Tibial artery (tissue), 4 donors: Measurements from ENCODE around the gene FOXO6.

ENCODE experiments used
- DNase-seq, 2 donors: peaks; one replicate each; pipeline ENCODE4 v3.0.0-alpha.2; 2019
- H3K27ac ChIP-seq, 2 donors: fragments of 200-600 bp; sonication (generic) in 1 of 2; 1 replicate in 1 of 2; 2 replicates in 1 of 2; pipeline ENCODE4 v1.5.1; 2018 to 2019; ENCODE audit warnings: mild to moderate bottlenecking in 1 of 2
- H3K27me3 ChIP-seq, 2 donors: fragments of 200-600 bp; sonication (generic) in 1 of 2; one replicate each; pipeline versions ENCODE4 v1.5.1 to v1.6.0; 2016 to 2019
- H3K36me3 ChIP-seq, 3 donors: fragments of 200-600 bp; sonication (generic) in 2 of 3; one replicate each; pipeline ENCODE4 v1.5.1; 2016 to 2019; ENCODE audit warnings: mild to moderate bottlenecking in 2 of 3
- H3K4me1 ChIP-seq, 4 donors: fragments of 200-600 bp; sonication (generic) in 2 of 4; 1 replicate in 3 of 4; 2 replicates in 1 of 4; pipeline ENCODE4 v1.5.1; 2016 to 2019
- H3K4me3 ChIP-seq, 2 donors: fragments of 200-600 bp; sonication (generic) in 1 of 2; 1 replicate in 1 of 2; 2 replicates in 1 of 2; pipeline ENCODE4 v1.5.1; 2018 to 2019; ENCODE audit warnings: mild to moderate bottlenecking in 2 of 2
- H3K9me3 ChIP-seq, 3 donors: fragments of 200-600 bp; sonication (generic) in 1 of 3; one replicate each; pipeline ENCODE4 v1.5.1; 2016 to 2019
- intact Hi-C: fragments of 100-400 bp; cut with DNase I; formaldehyde crosslinking; loops from one replicate; pipeline ENCODE4 v1.15.0; 2023; ENCODE audit warnings: low total_unique reads
- TF ChIP-seq, protein P1 (sequence below), 2 experiments: fragments of 200-600 bp in 1 of 2; fragments of 450-650 bp in 1 of 2; IDR thresholded peaks; one replicate each; pipeline ENCODE4 v1.5.1; 2017 to 2019; ENCODE audit warnings: antibody characterized with exemption in 2 of 2, mild to moderate bottlenecking in 1 of 2, moderate library complexity in 1 of 2

FOXO6 gene

DNA sequence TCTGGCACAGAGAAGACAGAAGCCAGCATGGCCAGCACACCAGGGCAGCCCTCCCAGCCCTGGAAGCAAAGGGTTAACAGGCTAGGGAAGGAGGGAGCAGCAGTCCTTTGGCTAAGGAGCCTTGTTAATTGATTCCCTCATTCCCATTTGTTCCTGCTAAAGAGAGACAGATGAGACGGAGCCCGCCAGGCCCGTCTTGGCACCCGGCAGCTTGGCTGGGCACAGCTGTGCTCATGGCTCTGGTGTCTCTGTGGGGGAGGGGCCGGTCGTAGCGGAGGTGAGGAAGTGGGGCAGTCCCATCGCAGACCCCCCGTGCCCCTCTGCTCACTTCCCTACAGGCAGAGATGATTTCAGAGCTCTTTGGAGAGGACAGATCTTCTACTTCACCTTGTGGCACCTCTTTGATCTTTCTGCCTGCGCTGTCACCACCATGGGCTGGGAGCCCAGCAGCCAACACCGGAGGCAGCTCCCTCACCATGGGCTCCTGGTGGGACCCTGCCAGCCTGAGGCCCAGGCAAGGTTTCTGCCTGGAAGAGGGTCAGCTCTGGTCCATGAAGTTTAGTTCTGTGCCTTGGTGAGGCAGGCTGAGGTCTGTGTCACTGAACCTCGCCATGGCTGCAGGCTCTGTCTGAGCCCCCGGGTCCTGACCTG lies 38.0 kb downstream of the FOXO6 start:
- Histone ChIP-seq H3K36me3 (no peaks in the 10 kb centered on the region), H3K27me3 (peaks cover 0 to 6% of the 10 kb centered on the region in 2 donors), H3K4me3 (no peak overlapping the region), H3K27ac (no peak overlapping the region), H3K4me1 (peaks cover 0 to 11% (median 9%) of the 10 kb centered on the region in 4 donors), H3K9me3 (no peaks in the 10 kb centered on the region)
- DNase-seq, result no peak
- TF ChIP-seq, protein P1, sequence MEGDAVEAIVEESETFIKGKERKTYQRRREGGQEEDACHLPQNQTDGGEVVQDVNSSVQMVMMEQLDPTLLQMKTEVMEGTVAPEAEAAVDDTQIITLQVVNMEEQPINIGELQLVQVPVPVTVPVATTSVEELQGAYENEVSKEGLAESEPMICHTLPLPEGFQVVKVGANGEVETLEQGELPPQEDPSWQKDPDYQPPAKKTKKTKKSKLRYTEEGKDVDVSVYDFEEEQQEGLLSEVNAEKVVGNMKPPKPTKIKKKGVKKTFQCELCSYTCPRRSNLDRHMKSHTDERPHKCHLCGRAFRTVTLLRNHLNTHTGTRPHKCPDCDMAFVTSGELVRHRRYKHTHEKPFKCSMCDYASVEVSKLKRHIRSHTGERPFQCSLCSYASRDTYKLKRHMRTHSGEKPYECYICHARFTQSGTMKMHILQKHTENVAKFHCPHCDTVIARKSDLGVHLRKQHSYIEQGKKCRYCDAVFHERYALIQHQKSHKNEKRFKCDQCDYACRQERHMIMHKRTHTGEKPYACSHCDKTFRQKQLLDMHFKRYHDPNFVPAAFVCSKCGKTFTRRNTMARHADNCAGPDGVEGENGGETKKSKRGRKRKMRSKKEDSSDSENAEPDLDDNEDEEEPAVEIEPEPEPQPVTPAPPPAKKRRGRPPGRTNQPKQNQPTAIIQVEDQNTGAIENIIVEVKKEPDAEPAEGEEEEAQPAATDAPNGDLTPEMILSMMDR (IDR thresholded peaks at IDR 0.05), result no peak
- intact Hi-C loops, result no loop called here

DNA sequence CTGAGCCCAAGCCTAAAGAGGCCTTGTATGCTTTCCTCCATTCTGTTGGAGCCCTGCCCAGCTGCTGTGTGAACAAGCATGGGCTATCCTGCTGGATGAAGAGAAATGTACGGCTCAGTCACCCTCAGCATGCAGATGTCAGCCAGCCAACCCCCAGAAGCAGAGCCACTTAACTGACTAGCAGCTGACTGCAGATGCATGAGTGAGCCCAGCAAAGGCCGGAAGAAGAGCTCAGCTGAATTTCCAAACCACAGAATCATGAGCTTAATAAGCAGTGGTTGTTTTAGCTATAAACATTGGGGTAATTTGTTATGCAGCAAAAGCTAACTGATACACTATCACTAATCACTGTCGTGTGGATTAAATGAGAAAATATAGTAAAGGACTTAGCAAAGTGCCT lies 39.0 kb downstream of the FOXO6 start:
- Histone ChIP-seq H3K9me3 (no peaks in the 10 kb centered on the region), H3K4me1 (peaks cover 0 to 17% (median 14%) of the 10 kb centered on the region in 4 donors), H3K27me3 (no peaks in the 10 kb centered on the region), H3K4me3 (no peak overlapping the region), H3K36me3 (no peaks in the 10 kb centered on the region), H3K27ac (no peak overlapping the region)
- TF ChIP-seq, protein P1 (IDR thresholded peaks at IDR 0.05), result no peak
- DNase-seq, result no peak
- intact Hi-C loops, result no loop called here

DNA sequence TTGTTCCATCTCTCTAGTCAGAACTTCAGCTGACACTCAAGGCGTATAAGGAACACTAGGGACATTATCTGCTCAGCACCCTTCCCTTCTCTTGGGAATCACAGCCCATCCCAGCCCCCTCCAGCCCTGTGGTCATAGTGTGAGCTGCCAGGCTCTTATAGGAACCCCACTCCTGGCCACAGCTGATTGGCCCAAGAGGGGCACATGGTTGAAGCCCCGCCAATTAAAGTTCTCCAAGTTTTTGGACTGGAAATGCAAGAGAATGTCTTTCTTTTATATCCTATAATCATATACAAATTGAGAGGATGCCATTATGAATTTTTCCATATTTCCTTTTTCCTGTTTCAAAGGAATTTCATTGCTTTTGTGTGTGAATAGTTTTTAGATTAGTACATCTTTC lies 40.7 kb downstream of the FOXO6 start:
- no peaks in the 10 kb centered on the region for H3K36me3 ChIP-seq
- H3K4me3 ChIP-seq, result no peak overlapping the region
- peaks cover 0 to 17% (median 14%) of the 10 kb centered on the region in 4 donors for H3K4me1 ChIP-seq
- intact Hi-C loops, result no loop called here
- H3K9me3 ChIP-seq, result no peaks in the 10 kb centered on the region
- no peak for DNase-seq
- no peaks in the 10 kb centered on the region for H3K27me3 ChIP-seq
- TF ChIP-seq, protein P1 (IDR thresholded peaks at IDR 0.05), result no peak
- no peak overlapping the region for H3K27ac ChIP-seq

DNA sequence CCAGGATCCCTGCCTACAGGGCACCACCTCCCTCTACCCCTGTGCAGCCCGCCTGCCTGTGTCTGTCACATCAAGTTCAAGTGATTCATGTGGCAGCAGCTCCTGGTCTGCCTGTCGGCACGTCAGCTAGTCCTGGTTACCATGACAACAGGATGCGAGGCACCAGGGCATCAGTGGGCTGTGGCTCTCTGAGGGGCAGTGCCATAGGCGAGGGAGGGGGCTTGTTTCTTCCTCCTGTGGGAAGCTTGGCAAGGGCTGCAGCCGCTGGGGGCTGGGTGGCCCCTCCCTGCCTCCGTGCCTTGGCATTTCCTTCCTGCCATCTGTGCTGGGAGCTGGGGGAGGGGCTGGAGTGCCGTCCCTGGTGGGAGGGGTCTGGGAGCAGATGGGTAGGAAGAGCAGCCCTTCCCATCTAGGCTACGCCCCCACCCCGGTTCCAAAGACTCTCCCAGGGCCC lies 43.1 kb downstream of the FOXO6 start:
- no peak overlapping the region for H3K4me3 ChIP-seq
- H3K4me1 ChIP-seq, result peaks cover 0 to 10% (median 9%) of the 10 kb centered on the region in 4 donors
- no peak overlapping the region for H3K27ac ChIP-seq
- intact Hi-C loops, result no loop called here
- no peak for DNase-seq
- TF ChIP-seq, protein P1 (IDR thresholded peaks at IDR 0.05), result no peak
- no peaks in the 10 kb centered on the region for H3K9me3 ChIP-seq
- H3K36me3 ChIP-seq, result no peaks in the 10 kb centered on the region
- H3K27me3 ChIP-seq, result peaks cover 0 to 17% of the 10 kb centered on the region in 2 donors

DNA sequence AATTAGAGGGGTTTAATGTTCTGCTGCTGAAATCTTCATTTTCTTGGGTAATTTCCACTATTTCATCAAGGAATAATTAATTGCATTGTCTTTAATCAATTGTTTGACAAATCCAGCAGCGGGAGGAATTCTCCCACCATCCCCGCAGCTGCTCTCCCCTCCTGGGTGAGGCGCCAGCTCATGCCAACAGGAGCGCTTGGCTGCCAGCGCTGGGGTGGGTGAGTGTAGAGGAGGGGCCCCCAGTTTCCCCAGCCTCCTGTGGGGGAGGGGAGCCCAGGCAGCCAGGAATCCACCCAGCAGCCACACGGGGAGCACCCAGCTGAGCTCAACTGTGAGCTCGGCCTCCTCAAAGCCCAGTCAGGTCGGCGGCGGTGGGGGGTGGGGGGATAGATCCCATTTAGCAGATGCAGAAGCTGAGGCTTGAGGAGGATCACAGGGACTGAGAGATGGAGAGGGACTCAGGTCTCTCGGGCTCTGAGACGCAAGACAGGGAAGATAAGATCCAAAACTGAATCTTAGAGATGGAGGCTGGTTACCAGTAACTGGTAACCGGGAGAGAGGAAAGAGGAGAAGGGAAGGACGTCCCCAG lies 46.5 kb downstream of the FOXO6 start:
- no peak overlapping the region for H3K27ac ChIP-seq
- no peaks in the 10 kb centered on the region for H3K36me3 ChIP-seq
- intact Hi-C loops, result no loop called here
- peaks cover 0 to 6% (median 5%) of the 10 kb centered on the region in 3 donors for H3K9me3 ChIP-seq
- H3K4me1 ChIP-seq, result peaks cover 0 to 8% (median 8%) of the 10 kb centered on the region in 4 donors
- TF ChIP-seq, protein P1 (IDR thresholded peaks at IDR 0.05), result no peak
- H3K27me3 ChIP-seq, result peaks cover 0 to 24% of the 10 kb centered on the region in 2 donors
- no peak overlapping the region for H3K4me3 ChIP-seq
- DNase-seq, result no peak
